ENCODE data around the gene JUP. TPM values are rescaled to one million over a fixed set of nuclear protein-coding genes. Genes with fewer than 3 reads are reported as not detected.

Gene JUP
- total RNA-seq, 1 donor, result 29.8 TPM

DNA sequence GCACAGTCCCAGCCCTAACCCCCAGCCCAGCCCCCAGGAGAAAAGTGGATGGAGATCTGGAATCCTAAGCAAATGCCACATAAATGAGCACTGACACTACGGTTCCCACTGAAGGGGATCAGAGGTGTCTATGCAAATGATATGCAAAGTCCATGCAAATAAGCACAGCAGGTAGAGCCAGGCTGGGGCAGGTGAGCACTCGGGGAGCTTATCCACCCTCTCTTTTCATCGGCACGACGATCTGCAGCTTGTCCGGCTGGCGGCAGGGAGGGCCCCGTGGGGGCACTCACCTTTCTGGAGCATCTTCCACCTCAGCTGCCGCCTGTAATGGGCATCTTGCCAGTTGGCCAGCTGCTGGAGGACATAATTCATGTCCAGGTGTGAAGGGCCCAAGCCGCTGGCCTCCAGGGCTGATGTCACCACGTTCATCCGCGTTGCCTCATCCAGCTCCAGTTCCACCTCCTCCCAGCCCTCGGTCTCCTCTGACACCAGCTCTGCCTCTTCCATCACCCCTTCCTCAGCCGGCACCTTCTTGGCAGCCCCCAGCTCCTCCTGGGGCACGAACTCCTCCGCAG is 61.9 kb downstream of the JUP start:
- TF ChIP-seq, protein P1, sequence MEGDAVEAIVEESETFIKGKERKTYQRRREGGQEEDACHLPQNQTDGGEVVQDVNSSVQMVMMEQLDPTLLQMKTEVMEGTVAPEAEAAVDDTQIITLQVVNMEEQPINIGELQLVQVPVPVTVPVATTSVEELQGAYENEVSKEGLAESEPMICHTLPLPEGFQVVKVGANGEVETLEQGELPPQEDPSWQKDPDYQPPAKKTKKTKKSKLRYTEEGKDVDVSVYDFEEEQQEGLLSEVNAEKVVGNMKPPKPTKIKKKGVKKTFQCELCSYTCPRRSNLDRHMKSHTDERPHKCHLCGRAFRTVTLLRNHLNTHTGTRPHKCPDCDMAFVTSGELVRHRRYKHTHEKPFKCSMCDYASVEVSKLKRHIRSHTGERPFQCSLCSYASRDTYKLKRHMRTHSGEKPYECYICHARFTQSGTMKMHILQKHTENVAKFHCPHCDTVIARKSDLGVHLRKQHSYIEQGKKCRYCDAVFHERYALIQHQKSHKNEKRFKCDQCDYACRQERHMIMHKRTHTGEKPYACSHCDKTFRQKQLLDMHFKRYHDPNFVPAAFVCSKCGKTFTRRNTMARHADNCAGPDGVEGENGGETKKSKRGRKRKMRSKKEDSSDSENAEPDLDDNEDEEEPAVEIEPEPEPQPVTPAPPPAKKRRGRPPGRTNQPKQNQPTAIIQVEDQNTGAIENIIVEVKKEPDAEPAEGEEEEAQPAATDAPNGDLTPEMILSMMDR (IDR thresholded peaks at IDR 0.05; ENCODE audit: insufficient read depth, low read depth, low read length), result no peak
- no peak for DNase-seq (ENCODE audit: low read depth)
- no peak overlapping the region for H3K4me3 ChIP-seq (ENCODE audit: low read depth, low read length)

DNA sequence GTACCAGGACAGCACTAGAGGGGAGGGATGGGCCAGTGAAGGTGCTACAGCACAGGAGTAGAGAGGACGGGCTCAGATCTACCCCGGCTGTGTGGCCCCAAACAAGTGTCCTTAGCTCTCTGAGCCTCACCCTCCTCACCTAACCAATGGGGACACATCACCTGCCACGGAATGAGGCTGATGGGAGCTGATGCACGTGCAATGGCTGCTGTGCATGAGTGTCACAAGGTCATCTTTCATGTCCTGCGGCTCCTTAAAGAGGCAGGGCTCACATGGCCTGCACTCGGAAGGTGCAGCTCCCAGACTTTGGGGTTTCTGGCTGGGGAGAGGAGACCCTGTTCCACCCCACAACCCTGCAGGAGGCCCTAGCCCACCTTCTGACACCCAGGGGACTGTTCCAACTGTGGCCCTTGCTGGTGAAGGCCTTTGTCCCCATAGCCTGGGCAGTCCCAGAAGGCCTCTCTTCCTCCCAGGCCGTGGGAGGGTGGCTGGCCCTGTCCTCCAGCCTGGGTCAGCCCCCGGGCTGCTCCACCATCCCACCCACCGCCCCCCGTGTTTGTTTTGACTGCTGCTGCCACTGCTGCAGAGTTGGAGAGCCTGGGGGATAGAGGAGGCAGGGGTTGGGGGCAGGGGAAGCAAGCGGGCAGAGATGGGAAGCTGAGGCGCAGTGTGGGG is 62.6 kb downstream of the JUP start:
- DNase-seq (ENCODE audit: low read depth), result no peak
- TF ChIP-seq, protein P1 (IDR thresholded peaks at IDR 0.05; ENCODE audit: insufficient read depth, low read depth, low read length), result no peak
- no peak overlapping the region for H3K4me3 ChIP-seq (ENCODE audit: low read depth, low read length)

DNA sequence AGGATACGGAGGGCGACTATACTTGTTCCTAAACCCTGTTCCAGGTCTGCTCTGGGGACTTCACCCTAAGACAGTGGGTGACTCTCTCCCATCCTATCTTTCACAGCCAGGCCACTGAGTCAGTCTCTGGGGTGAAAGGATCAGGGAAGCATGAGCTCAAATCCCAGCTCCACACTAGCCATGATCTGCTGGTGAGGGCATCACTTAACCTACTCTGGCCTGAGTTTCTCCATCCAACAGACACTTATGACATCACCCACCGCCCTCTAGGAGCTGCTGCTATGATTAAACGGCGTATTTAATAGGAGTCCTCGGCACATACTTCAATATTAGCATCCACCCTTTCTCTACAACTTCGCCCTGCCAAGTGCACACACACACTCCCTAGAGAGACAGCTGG is 64.3 kb downstream of the JUP start:
- TF ChIP-seq, protein P1 (IDR thresholded peaks at IDR 0.05; ENCODE audit: insufficient read depth, low read depth, low read length), result no peak
- no peak overlapping the region for H3K4me3 ChIP-seq (ENCODE audit: low read depth, low read length)
- DNase-seq (ENCODE audit: low read depth), result no peak

DNA sequence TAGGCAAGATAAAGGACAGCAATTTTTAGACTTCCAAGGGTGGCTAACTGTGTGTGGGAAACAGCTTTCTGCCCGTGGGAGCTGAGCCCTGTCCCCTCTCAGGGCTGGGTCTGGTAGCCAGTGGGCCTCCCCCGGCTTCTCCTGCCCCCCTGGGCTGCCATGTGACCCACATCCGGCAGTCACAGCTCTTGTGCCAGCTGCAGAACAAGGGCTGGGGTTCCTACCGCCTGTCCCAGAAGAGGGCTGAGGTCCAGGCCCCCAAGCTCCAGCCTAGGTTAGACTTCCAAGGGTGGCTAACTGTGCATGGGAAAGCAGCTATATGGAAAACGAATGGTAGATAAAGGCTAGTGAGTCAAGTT is 68.2 kb downstream of the JUP start:
- TF ChIP-seq, protein P1 (IDR thresholded peaks at IDR 0.05; ENCODE audit: insufficient read depth, low read depth, low read length), result no peak
- H3K4me3 ChIP-seq (ENCODE audit: low read depth, low read length), result no peak overlapping the region

DNA sequence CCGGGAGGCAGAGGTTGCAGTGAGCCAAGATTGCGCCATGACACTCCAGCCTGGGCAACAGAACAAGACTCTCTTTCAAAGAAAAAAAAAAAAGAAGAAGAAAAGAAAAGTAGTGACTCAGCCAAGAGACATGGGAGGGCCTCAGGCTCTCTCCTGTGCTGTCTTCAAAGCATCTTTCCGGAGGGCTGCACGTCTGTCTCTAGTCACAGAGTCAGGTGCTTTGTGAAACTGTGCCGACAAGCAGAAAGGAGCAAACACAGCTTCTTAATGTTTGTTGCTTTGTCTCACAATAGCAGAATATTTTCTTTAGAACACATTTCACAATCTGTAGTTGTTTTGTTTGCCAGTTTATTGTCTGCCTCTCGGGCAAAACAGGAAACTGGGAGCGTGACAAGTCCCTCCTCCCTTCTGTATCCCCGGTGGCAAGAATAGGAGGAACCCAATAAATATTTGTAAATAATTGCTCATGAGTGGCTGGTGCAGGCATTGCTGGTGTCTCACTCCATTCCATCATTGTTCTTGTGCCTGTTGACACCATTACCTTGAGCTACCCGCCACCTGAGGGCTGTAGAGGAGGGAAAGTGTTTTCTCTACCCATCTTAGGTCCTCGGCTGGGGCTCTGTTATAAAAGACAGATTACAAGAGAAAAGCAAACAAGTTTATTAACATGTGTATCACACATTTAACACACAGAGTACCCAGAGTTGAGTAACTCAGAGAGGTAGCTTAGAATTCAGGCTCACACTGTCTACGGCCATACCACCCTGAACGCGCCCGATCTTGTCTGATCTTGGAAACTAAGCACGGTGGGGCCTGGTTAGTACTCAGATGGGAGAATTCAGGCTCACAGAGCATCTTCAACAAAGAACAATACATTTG is 68.9 kb downstream of the JUP start:
- no peak overlapping the region for H3K4me3 ChIP-seq (ENCODE audit: low read depth, low read length)
- TF ChIP-seq, protein P1 (IDR thresholded peaks at IDR 0.05; ENCODE audit: insufficient read depth, low read depth, low read length), result no peak
- peak; percentile 85 for DNase-seq (ENCODE audit: low read depth)

More for the DNA sequence above, 68.2 kb downstream of the JUP start:
- no peak for DNase-seq (ENCODE audit: low read depth)

DNA sequence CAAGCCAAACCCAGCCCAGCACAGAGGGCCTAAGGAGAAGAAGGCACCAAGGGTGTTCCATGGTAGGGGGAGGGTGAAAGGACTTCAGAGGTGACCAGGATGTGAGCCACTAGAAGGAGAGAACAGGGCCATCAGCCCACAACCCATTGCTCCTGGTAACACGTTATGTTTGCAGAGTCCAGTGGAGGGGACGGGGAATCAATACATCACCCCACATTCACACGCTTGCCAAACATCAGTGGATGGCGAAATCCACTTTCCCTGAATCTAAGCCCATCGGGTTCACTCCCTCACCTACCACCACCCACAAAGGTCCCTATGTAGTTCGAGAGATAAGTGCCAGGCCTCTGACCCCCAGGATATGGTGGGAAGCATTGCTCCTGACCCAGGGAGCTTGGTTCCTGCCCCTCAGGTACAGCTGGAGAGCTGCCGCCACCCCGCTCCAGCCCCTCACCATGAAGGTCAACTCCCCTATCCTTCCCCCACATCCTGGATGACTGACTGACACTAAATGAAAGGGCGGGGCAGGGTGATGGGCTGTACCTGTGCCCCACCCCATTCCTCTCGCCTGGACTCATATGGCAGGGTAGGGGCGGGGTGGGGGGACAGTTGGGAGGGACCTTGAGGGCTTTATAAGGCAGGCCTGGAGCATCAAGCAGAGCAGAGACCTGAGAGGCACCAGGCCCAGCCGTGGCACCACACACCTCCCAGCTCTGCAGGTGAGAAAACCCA is 74.7 kb downstream of the JUP start, which contains the start of gene GAST:
Gene GAST (plus strand): TSS at position 663 of the 732 bp plus-strand sequence. CDS start 3,106 bp downstream, outside the sequence.
- TF ChIP-seq, protein P1 (IDR thresholded peaks at IDR 0.05; ENCODE audit: insufficient read depth, low read depth, low read length), result no peak
- H3K4me3 ChIP-seq (ENCODE audit: low read depth, low read length), result no peak within 1 kb of the TSS
- DNase-seq (ENCODE audit: low read depth), result no peak

Data from fibroblast of villous mesenchyme (primary cell).